SKM-1 (cell line): ENCODE results near the gene CIROP.

Experiments used
- DNase-seq: peaks from one replicate; lab custom pipeline; 2025; ENCODE audit not compliant: unreplicated experiment; lab: John Stamatoyannopoulos, UW

The CIROP gene

GRCh38 chr14:23132970-23133369 is 28.2 kb upstream of the CIROP start:
- DNase-seq = no peak

- no peak for DNase-seq
These were observed 26.7 kb upstream of the CIROP start for GRCh38 chr14:23131482-23131881.

- no peak for DNase-seq
These were observed 26.1 kb upstream of the CIROP start for GRCh38 chr14:23130871-23131270.

GRCh38 chr14:23129759-23130316 is 25.0 kb upstream of the CIROP start:
- no peak for DNase-seq

GRCh38 chr14:23128969-23129758 is 24.4 kb upstream of the CIROP start:
- peak; percentile 4 for DNase-seq

- no peak for DNase-seq
These were observed 23.1 kb upstream of the CIROP start for GRCh38 chr14:23127861-23128260.

GRCh38 chr14:23126548-23127278 is 21.9 kb upstream of the CIROP start:
- no peak for DNase-seq

- DNase-seq = no peak
These were observed 21.2 kb upstream of the CIROP start for GRCh38 chr14:23125933-23126524.

- no peak for DNase-seq
These were observed 20.2 kb upstream of the CIROP start for GRCh38 chr14:23125011-23125410.

GRCh38 chr14:23124337-23124954 is 19.7 kb upstream of the CIROP start:
- no peak for DNase-seq

- DNase-seq = no peak
These were observed 18.6 kb upstream of the CIROP start for GRCh38 chr14:23123419-23123818.

GRCh38 chr14:23122086-23122485 is 17.3 kb upstream of the CIROP start:
- DNase-seq = no peak

GRCh38 chr14:23121361-23121771 is 16.6 kb upstream of the CIROP start:
- DNase-seq = no peak

- DNase-seq = peak; percentile 41
These were observed 15.9 kb upstream of the CIROP start for GRCh38 chr14:23120541-23121251.

- peak; percentile 58 for DNase-seq
These were observed 14.9 kb upstream of the CIROP start for GRCh38 chr14:23119363-23120327.

GRCh38 chr14:23118506-23119362 is 13.9 kb upstream of the CIROP start, which contains the start of gene CEBPE:
CEBPE (minus strand) TSS chr14:23119255; CDS start chr14:23119091, 164 bp downstream.
- peak; percentile 68 for DNase-seq

- DNase-seq = no peak
These were observed 12.7 kb upstream of the CIROP start for GRCh38 chr14:23117371-23118020.

- no peak for DNase-seq
These were observed 11.1 kb upstream of the CIROP start for GRCh38 chr14:23115918-23116317.
